IMR-90 (cell line): ENCODE measurements around the gene SAYSD1. TPM values are rescaled to one million over a fixed set of nuclear protein-coding genes. Genes with fewer than 3 reads are reported as not detected.

ENCODE experiments used
- ATAC-seq: fragments of 200-7000 bp; cut with Tn5 transposase; 2 replicates; pipeline ENCODE4 v1.9.1; 2020; ENCODE audit warnings: low read depth, mild to moderate bottlenecking, moderate library complexity
- BruUV-seq: library from RNA; stranded (reverse); fragments of 400-500 nt; replicated peaks from 2 replicates; lab custom pipeline; 2021; lab: Mats Ljungman, UMichigan
- CTCF ChIA-PET: fragments of 300-600 bp; formaldehyde crosslinking; extraction: SDS; loops from one replicate; lab custom pipeline; 2021; ENCODE audit warnings: antibody characterized with exemption; lab: Yijun Ruan, JAX
- POLR2A ChIA-PET: fragments of 300-600 bp; sonication (Branson Sonifier 250); formaldehyde crosslinking; loops from one replicate; lab custom pipeline; 2022; ENCODE audit warnings: antibody characterized with exemption; ENCODE audit not compliant: unreplicated experiment; lab: Charles Lee
- DNase-seq: peaks from one replicate; pipeline ENCODE4 v3.0.0; 2013
- H2AFZ ChIP-seq: replicated peaks from 2 replicates; pipeline ENCODE3; 2013; ENCODE audit warnings: low read length, mild to moderate bottlenecking; ENCODE audit not compliant: poor library complexity
- H2AK5ac ChIP-seq: 2 replicates; pipeline ENCODE4 v1.6.1; 2013; ENCODE audit warnings: low read depth, low read length, inconsistent platforms
- H2AK9ac ChIP-seq: replicated peaks from 2 replicates; pipeline ENCODE3; 2013; ENCODE audit warnings: mild to moderate bottlenecking, low read depth, low read length, moderate library complexity; ENCODE audit not compliant: poor library complexity
- H2BK120ac ChIP-seq: 2 replicates; pipeline ENCODE4 v1.6.1; 2013; ENCODE audit warnings: low read depth, low read length, inconsistent platforms
- H2BK15ac ChIP-seq: 3 replicates; pipeline ENCODE4 v1.6.1; 2013; ENCODE audit warnings: low read depth, low read length, inconsistent platforms
- H2BK20ac ChIP-seq: 2 replicates; pipeline ENCODE4 v1.6.1; 2013; ENCODE audit warnings: low read depth, mild to moderate bottlenecking, inconsistent platforms, low read length, moderate library complexity
- H2BK5ac ChIP-seq: 2 replicates; pipeline ENCODE4 v1.6.1; 2013; ENCODE audit warnings: mild to moderate bottlenecking, low read depth, low read length, inconsistent platforms; ENCODE audit not compliant: poor library complexity, severe bottlenecking
- H3K14ac ChIP-seq: replicated peaks from 2 replicates; pipeline ENCODE4 v1.6.1; 2013; ENCODE audit warnings: low read depth, low read length, inconsistent platforms
- H3K18ac ChIP-seq: 2 replicates; pipeline ENCODE4 v1.6.1; 2013; ENCODE audit warnings: low read depth, low read length, control low read depth
- H3K23ac ChIP-seq: 2 replicates; pipeline ENCODE4 v1.6.1; 2013; ENCODE audit warnings: low read depth, low read length, inconsistent platforms
- H3K27ac ChIP-seq: 2 replicates; pipeline ENCODE4 v1.5.1; 2013; ENCODE audit warnings: mild to moderate bottlenecking, control low read depth, low read length; ENCODE audit not compliant: insufficient read depth
- H3K27me3 ChIP-seq: 2 replicates; pipeline ENCODE4 v1.6.1; 2013; ENCODE audit warnings: low read length; ENCODE audit not compliant: control insufficient read depth, insufficient read depth
- H3K36me3 ChIP-seq: 2 replicates; pipeline ENCODE4 v1.6.1; 2013; ENCODE audit warnings: low read length, mixed read lengths; ENCODE audit not compliant: control insufficient read depth, insufficient read depth
- H3K4ac ChIP-seq: 2 replicates; pipeline ENCODE4 v1.6.1; 2013; ENCODE audit warnings: low read depth, low read length, inconsistent platforms
- H3K4me1 ChIP-seq: 2 replicates; pipeline ENCODE4 v1.6.1; 2013; ENCODE audit warnings: low read length, mixed read lengths; ENCODE audit not compliant: control insufficient read depth, insufficient read depth
- H3K4me2 ChIP-seq: 2 replicates; pipeline ENCODE4 v1.6.1; 2013; ENCODE audit warnings: low read depth, mild to moderate bottlenecking, control low read depth, low read length, moderate library complexity
- H3K4me3 ChIP-seq: 2 replicates; pipeline ENCODE4 v1.5.1; 2013; ENCODE audit warnings: low read depth, mild to moderate bottlenecking, control low read depth, low read length, moderate library complexity; ENCODE audit not compliant: insufficient read depth
- H3K56ac ChIP-seq: 2 replicates; pipeline ENCODE4 v1.6.1; 2013; ENCODE audit warnings: low read length, inconsistent platforms; ENCODE audit not compliant: insufficient read depth; ENCODE audit errors: extremely low read depth
- H3K79me1 ChIP-seq, 2 experiments: 2 replicates each; pipeline ENCODE4 v1.6.1; 2013; ENCODE audit warnings: low read length in 2 of 2, inconsistent platforms in 1 of 2, low read depth in 1 of 2
- H3K9ac ChIP-seq: 2 replicates; pipeline ENCODE4 v1.6.1; 2013; ENCODE audit warnings: low read depth, low read length, control low read depth
- H3K9me1 ChIP-seq: 2 replicates; pipeline ENCODE4 v1.6.1; 2013; ENCODE audit warnings: low read length, inconsistent platforms; ENCODE audit not compliant: insufficient read depth
- H3K9me3 ChIP-seq: 2 replicates; pipeline ENCODE4 v1.6.1; 2013; ENCODE audit warnings: low read length; ENCODE audit not compliant: control insufficient read depth, insufficient read depth
- H4K20me1 ChIP-seq: 2 replicates; pipeline ENCODE4 v1.6.1; 2013; ENCODE audit warnings: low read length, inconsistent platforms; ENCODE audit not compliant: insufficient read depth
- H4K5ac ChIP-seq: 2 replicates; pipeline ENCODE4 v1.6.1; 2013; ENCODE audit warnings: mild to moderate bottlenecking, low read depth, low read length, control low read depth
- H4K8ac ChIP-seq, 2 experiments: 2 replicates each; pipeline ENCODE4 v1.6.1; 2013; ENCODE audit warnings: low read depth in 2 of 2, low read length in 2 of 2, control low read depth in 1 of 2, inconsistent platforms in 1 of 2
- H4K91ac ChIP-seq: 2 replicates; pipeline ENCODE4 v1.6.1; 2013; ENCODE audit warnings: low read depth, low read length, inconsistent platforms; ENCODE audit not compliant: insufficient read depth
- BHLHE40 ChIP-seq: fragments of 150-350 bp; IDR thresholded peaks from 2 replicates; pipeline ENCODE4 v1.6.1; 2016; ENCODE audit warnings: mild to moderate bottlenecking, low read depth, low read length
- CHD1 ChIP-seq: IDR thresholded peaks from 2 replicates; pipeline ENCODE4 v1.6.1; 2012; ENCODE audit warnings: low read depth, low read length, improper control_type of control experiment
- MAFK ChIP-seq: IDR thresholded peaks from 2 replicates; pipeline ENCODE4 v1.6.1; 2012; ENCODE audit warnings: low read depth, low read length, improper control_type of control experiment
- NFE2L2 ChIP-seq: fragments of 150-350 bp; IDR thresholded peaks from 2 replicates; pipeline ENCODE4 v1.6.1; 2016; ENCODE audit warnings: low read depth, mild to moderate bottlenecking, low read length
- POLR2A ChIP-seq: IDR thresholded peaks from 2 replicates; pipeline ENCODE4 v1.6.1; 2012; ENCODE audit warnings: mild to moderate bottlenecking, low read depth, low read length
- RAD21 ChIP-seq: IDR thresholded peaks from 2 replicates; pipeline ENCODE4 v1.6.1; 2012; ENCODE audit warnings: low read length, improper control_type of control experiment
- RCOR1 ChIP-seq: IDR thresholded peaks from 2 replicates; pipeline ENCODE4 v1.6.1; 2012; ENCODE audit warnings: mild to moderate bottlenecking, low read length, improper control_type of control experiment; ENCODE audit not compliant: insufficient replicate concordance
- SMC3 ChIP-seq: fragments of 150-350 bp; IDR thresholded peaks from 2 replicates; pipeline ENCODE4 v1.6.1; 2016; ENCODE audit warnings: low read depth, mild to moderate bottlenecking, antibody characterized with exemption, low read length, moderate library complexity
- USF2 ChIP-seq: fragments of 150-350 bp; IDR thresholded peaks from 2 replicates; pipeline ENCODE4 v1.6.1; 2017; ENCODE audit warnings: mild to moderate bottlenecking, antibody characterized with exemption, low read length, low read depth
- WGBS, 2 experiments: methylation state at CpG; one replicate each; pipeline versions ENCODE4 v1.1.5 to v1.1.7; 2013; ENCODE audit warnings: missing lambda C conversion rate in 2 of 2; ENCODE audit not compliant: insufficient read length in 1 of 2; ENCODE audit errors: extremely low coverage in 2 of 2; 5-methylcytosine and 5-hydroxymethylcytosine counted together
- dilution Hi-C: fragments of 300-500 bp; cut with HindIII; formaldehyde crosslinking; loops from one replicate; pipeline ENCODE4 v1.14.3; 2018; ENCODE audit warnings: low sequenced_read_pairs; ENCODE audit not compliant: unreplicated experiment
- in situ Hi-C: fragments of 300-500 bp; cut with MboI; formaldehyde crosslinking; loops from 3 replicates; pipeline ENCODE4 v1.14.3; 2019; ENCODE audit warnings: low sequenced_read_pairs, inconsistent platforms, mixed read lengths
- intact Hi-C: fragments of 100-400 bp; cut with micrococcal nuclease; formaldehyde crosslinking; loops from 2 replicates; pipeline ENCODE4 v1.10.0; 2022
- polyA plus RNA-seq, 3 experiments: library from polyadenylated mRNA; depleted of rRNA; stranded (reverse); fragments of >200 nt; gene quantifications; 2 replicates each; pipeline ENCODE4 v1.2.3, GENCODE V29; 2012; ENCODE audit warnings: low replicate concordance in 1 of 3
- total RNA-seq: library from RNA; depleted of rRNA; stranded (reverse); fragments of >200 nt; gene quantifications from 2 replicates; pipeline ENCODE4 v1.2.3, GENCODE V29; 2012

SAYSD1 gene
- total and polyA plus RNA-seq, 2 of the 4 experiments (the other 2 are of a cell fraction): 5.7 to 5.9 TPM

GRCh38 chr6:39078695-39079094, 36.3 kb downstream of the SAYSD1 start:
- Histone ChIP-seq H3K36me3 (no peaks in the 10 kb centered on the region), H2BK15ac (no peak overlapping the region), H3K9me3 (no peaks in the 10 kb centered on the region), H2AFZ (no peak overlapping the region), H4K8ac (no peak overlapping the region), H3K27ac (no peak overlapping the region), H3K18ac (no peak overlapping the region), H2BK120ac (no peak overlapping the region), H3K4me3 (no peak overlapping the region), H3K23ac (no peak overlapping the region), H3K9me1 (no peaks in the 10 kb centered on the region), H2BK5ac (no peak overlapping the region), H4K20me1 (no peaks in the 10 kb centered on the region), H3K4me1 (no peaks in the 10 kb centered on the region), H2AK9ac (no peak overlapping the region), H2BK20ac (no peak overlapping the region), H4K91ac (no peak overlapping the region), H2AK5ac (no peak overlapping the region), H4K5ac (no peak overlapping the region), H3K14ac (no peak overlapping the region), H3K9ac (no peak overlapping the region), H3K56ac (no peak overlapping the region), H3K79me1 (no peaks in the 10 kb centered on the region), H3K27me3 (no peaks in the 10 kb centered on the region; the same call in 1 of the 2 replicates), H3K4ac (no peak overlapping the region), H3K4me2 (no peak overlapping the region)
- in situ Hi-C loops (no loop called here), dilution Hi-C loops (no loop called here), intact Hi-C loops (no loop called here)
- WGBS, 2 experiments: no CpG with 5 or more reads among the region's 3 CpGs
- DNase-seq (no peak), ATAC-seq (no peak)
- BruUV-seq: no TSS peak
- TF ChIP-seq CHD1 (no peak), NFE2L2 (no peak), BHLHE40 (no peak), RCOR1 (no peak), MAFK (no peak), POLR2A (no peak), RAD21 (no peak), USF2 (no peak), SMC3 (no peak)
- ChIA-PET CTCF (no interaction called here), POLR2A (no interaction called here)
